HEK293 (cell line): ENCODE results near the gene MMP25.

Source experiments
- CTCF ChIA-PET: fragments of 350-600 bp; formaldehyde crosslinking; extraction: SDS; loops from one replicate; lab custom pipeline; 2021; ENCODE audit warnings: antibody characterized with exemption; lab: Yijun Ruan, JAX
- POLR2A ChIA-PET: fragments of 300-600 bp; formaldehyde crosslinking; extraction: SDS; loops from one replicate; lab custom pipeline; 2020; ENCODE audit warnings: antibody characterized with exemption, inconsistent platforms; lab: Yijun Ruan, JAX
- H3K27ac ChIP-seq: fragments of 200-500 bp; sonication (Bioruptor generic); 2 replicates; pipeline ENCODE4 v1.5.1; 2014; ENCODE audit warnings: low read depth, low read length, control low read depth, inconsistent platforms; ENCODE audit errors: extremely low read depth
- H3K36me3 ChIP-seq, 2 experiments: fragments of 200-500 bp in 1 of 2; sonication (Bioruptor generic) in 1 of 2; 1 replicate in 1 of 2; 2 replicates in 1 of 2; pipeline ENCODE4 v1.5.1; 2014 to 2017; ENCODE audit warnings: inconsistent platforms in 2 of 2, low read length in 2 of 2; ENCODE audit not compliant: control insufficient read depth in 2 of 2, insufficient read depth in 1 of 2
- H3K4me1 ChIP-seq: fragments of 200-500 bp; sonication (Bioruptor generic); 2 replicates; pipeline ENCODE4 v1.5.1; 2014; ENCODE audit warnings: mild to moderate bottlenecking, low read length, inconsistent platforms; ENCODE audit not compliant: control insufficient read depth, insufficient read depth
- H3K4me3 ChIP-seq: 2 replicates; pipeline ENCODE4 v1.5.1; 2011; ENCODE audit warnings: low read depth, mild to moderate bottlenecking, control low read depth, low read length, moderate library complexity
- H3K9me3 ChIP-seq: fragments of 200-500 bp; sonication (Bioruptor generic); 2 replicates; pipeline ENCODE4 v1.5.1; 2014; ENCODE audit warnings: low read depth, low read length, inconsistent platforms; ENCODE audit not compliant: control insufficient read depth, insufficient read depth
- BCL11A ChIP-seq: fragments of 450-650 bp; formaldehyde crosslinking; IDR thresholded peaks from 2 replicates; pipeline ENCODE4 v1.5.1; 2016; ENCODE audit warnings: low read depth, missing biosample characterization, missing genetic modification characterization
- EGR2 ChIP-seq: fragments of 450-650 bp; formaldehyde crosslinking; IDR thresholded peaks from 2 replicates; pipeline ENCODE4 v1.5.1; 2016; ENCODE audit warnings: low read depth, missing biosample characterization, missing genetic modification characterization
- GLIS1 ChIP-seq: fragments of 450-650 bp; formaldehyde crosslinking; IDR thresholded peaks from 2 replicates; pipeline ENCODE4 v1.5.1; 2016; ENCODE audit warnings: missing biosample characterization, missing genetic modification characterization
- GLIS2 ChIP-seq: fragments of 450-650 bp; formaldehyde crosslinking; IDR thresholded peaks from 2 replicates; pipeline ENCODE4 v1.5.1; 2016; ENCODE audit warnings: missing biosample characterization, missing genetic modification characterization
- KLF10 ChIP-seq: fragments of 450-650 bp; IDR thresholded peaks from 2 replicates; pipeline ENCODE4 v1.5.1; 2018; ENCODE audit warnings: missing biosample characterization, mild to moderate bottlenecking, missing genetic modification characterization
- KLF16 ChIP-seq: fragments of 450-650 bp; formaldehyde crosslinking; IDR thresholded peaks from 2 replicates; pipeline ENCODE4 v1.5.1; 2017; ENCODE audit warnings: missing biosample characterization, missing genetic modification characterization
- KLF17 ChIP-seq: fragments of 450-650 bp; formaldehyde crosslinking; IDR thresholded peaks from 2 replicates; pipeline ENCODE4 v1.5.1; 2016; ENCODE audit warnings: missing biosample characterization, missing genetic modification characterization
- KLF7 ChIP-seq: fragments of 450-650 bp; formaldehyde crosslinking; IDR thresholded peaks from 2 replicates; pipeline ENCODE4 v1.5.1; 2016; ENCODE audit warnings: missing biosample characterization, missing genetic modification characterization, borderline replicate concordance
- KLF8 ChIP-seq: fragments of 450-650 bp; formaldehyde crosslinking; IDR thresholded peaks from 2 replicates; pipeline ENCODE4 v1.5.1; 2016; ENCODE audit warnings: missing biosample characterization, missing genetic modification characterization
- MZF1 ChIP-seq: fragments of 450-650 bp; formaldehyde crosslinking; IDR thresholded peaks from 2 replicates; pipeline ENCODE4 v1.5.1; 2017; ENCODE audit warnings: missing biosample characterization, missing genetic modification characterization, borderline replicate concordance
- PATZ1 ChIP-seq: fragments of 450-650 bp; formaldehyde crosslinking; IDR thresholded peaks from 2 replicates; pipeline ENCODE4 v1.5.1; 2016; ENCODE audit warnings: missing biosample characterization, missing genetic modification characterization
- PRDM10 ChIP-seq: fragments of 450-650 bp; formaldehyde crosslinking; IDR thresholded peaks from 2 replicates; pipeline ENCODE4 v1.5.1; 2016; ENCODE audit warnings: missing biosample characterization, missing genetic modification characterization
- SP2 ChIP-seq: fragments of 450-650 bp; formaldehyde crosslinking; IDR thresholded peaks from 2 replicates; pipeline ENCODE4 v1.5.1; 2016; ENCODE audit warnings: missing biosample characterization, missing genetic modification characterization
- ZBTB17 ChIP-seq: fragments of 450-650 bp; formaldehyde crosslinking; IDR thresholded peaks from 2 replicates; pipeline ENCODE4 v1.5.1; 2016; ENCODE audit warnings: missing biosample characterization, missing genetic modification characterization
- ZBTB7A ChIP-seq: fragments of 450-650 bp; formaldehyde crosslinking; IDR thresholded peaks from 2 replicates; pipeline ENCODE4 v1.5.1; 2016; ENCODE audit warnings: low read depth, missing biosample characterization, missing genetic modification characterization
- ZIC2 ChIP-seq: fragments of 450-650 bp; formaldehyde crosslinking; IDR thresholded peaks from 2 replicates; pipeline ENCODE4 v1.5.1; 2016; ENCODE audit warnings: missing biosample characterization, missing genetic modification characterization
- ZNF114 ChIP-seq: fragments of 450-650 bp; formaldehyde crosslinking; IDR thresholded peaks from 2 replicates; pipeline ENCODE4 v1.5.0; 2017; ENCODE audit warnings: missing biosample characterization, missing genetic modification characterization
- ZNF155 ChIP-seq: fragments of 450-650 bp; formaldehyde crosslinking; IDR thresholded peaks from 2 replicates; pipeline ENCODE4 v1.5.1; 2016; ENCODE audit warnings: missing biosample characterization, missing genetic modification characterization
- ZNF19 ChIP-seq: fragments of 450-650 bp; formaldehyde crosslinking; IDR thresholded peaks from 2 replicates; pipeline ENCODE4; 2016; ENCODE audit warnings: missing biosample characterization, missing genetic modification characterization, low read depth
- ZNF2 ChIP-seq: fragments of 450-650 bp; formaldehyde crosslinking; IDR thresholded peaks from 2 replicates; pipeline ENCODE4 v1.5.1; 2016; ENCODE audit warnings: missing biosample characterization, missing genetic modification characterization
- ZNF266 ChIP-seq: fragments of 450-650 bp; formaldehyde crosslinking; IDR thresholded peaks from 2 replicates; pipeline ENCODE4 v1.5.1; 2016; ENCODE audit warnings: missing biosample characterization, missing genetic modification characterization, low read depth
- ZNF366 ChIP-seq: fragments of 450-650 bp; formaldehyde crosslinking; conservative IDR thresholded peaks from 2 replicates; pipeline ENCODE4 v1.5.1; 2016; ENCODE audit warnings: missing biosample characterization, missing genetic modification characterization
- ZNF398 ChIP-seq: fragments of 450-650 bp; formaldehyde crosslinking; IDR thresholded peaks from 2 replicates; pipeline ENCODE4 v1.5.1; 2017; ENCODE audit warnings: missing biosample characterization, missing genetic modification characterization
- ZNF664 ChIP-seq: fragments of 450-650 bp; formaldehyde crosslinking; IDR thresholded peaks from 2 replicates; pipeline ENCODE4 v1.5.1; 2016; ENCODE audit warnings: missing biosample characterization, missing genetic modification characterization
- ZSCAN30 ChIP-seq: fragments of 450-650 bp; IDR thresholded peaks from 2 replicates; pipeline ENCODE4 v1.5.1; 2018; ENCODE audit warnings: missing biosample characterization, mild to moderate bottlenecking, missing genetic modification characterization, moderate library complexity
- ZXDB ChIP-seq: fragments of 450-650 bp; formaldehyde crosslinking; IDR thresholded peaks from 2 replicates; pipeline ENCODE4 v1.5.1; 2016; ENCODE audit warnings: missing biosample characterization, missing genetic modification characterization

MMP25 gene

GRCh38 chr16:3022208-3022683 lies 24.1 kb upstream of the MMP25 start (continued):
- TF ChIP-seq ZSCAN30 (tag by site-specific recombination), result no peak
- peak; percentile 59; the same call in 1 of the 2 replicates for TF ChIP-seq MZF1 (tag by site-specific recombination)
- no peak for TF ChIP-seq ZIC2 (tag by site-specific recombination)
- peak; percentile 68 for TF ChIP-seq ZNF366
- TF ChIP-seq ZNF664 (tag by site-specific recombination), result no peak
- TF ChIP-seq KLF16 (tag by site-specific recombination), result peak; percentile 47
- peak; percentile 67 for TF ChIP-seq KLF8 (tag by site-specific recombination)
- peak; percentile 59; the same call in 1 of the 2 replicates for TF ChIP-seq ZNF398 (tag by site-specific recombination)
- TF ChIP-seq PRDM10 (tag by site-specific recombination), result peak; percentile 86
- no peak for TF ChIP-seq KLF7
- no peak for TF ChIP-seq ZNF155 (tag by site-specific recombination)
- no peak; the same call in 1 of the 2 replicates for TF ChIP-seq KLF17 (tag by site-specific recombination)
- peak; percentile 44; the same call in 1 of the 2 replicates for TF ChIP-seq EGR2 (tag by site-specific recombination)
- peak; percentile 90 for TF ChIP-seq KLF10 (tag by site-specific recombination)
- TF ChIP-seq, all 188 proteins: peak for 23

- H3K4me3 ChIP-seq, result peak overlapping the region; percentile 72
- ChIA-PET POLR2A (interaction anchor here (0.6 to 11.9 kb wide), 14 partner anchors 10 to 488 kb away, joined by 3 to 247 read pairs (median 4); partner anchors contain the start of genes KREMEN2, PAQR4 and PKMYT1), CTCF (interaction anchor here (0.6 to 4.1 kb wide), 6 partner anchors 8 to 1922 kb away, joined by 3 to 41 read pairs (median 3); no protein-coding TSS in a partner anchor)
- H3K27ac ChIP-seq, result peak overlapping the region; percentile 54
- H3K9me3 ChIP-seq, result no peaks in the 10 kb centered on the region
- H3K36me3 ChIP-seq, result peaks cover 0 to 22% of the 10 kb centered on the region in 2 experiments; a peak in 1 of 3 replicates
- H3K4me1 ChIP-seq, result peaks cover 23% of the 10 kb centered on the region
- 0 out of 2 replicates have a peak, but pooled peaks have one; percentile 0 for TF ChIP-seq ZBTB17
- no peak for TF ChIP-seq ZNF2 (tag by site-specific recombination)
- no peak for TF ChIP-seq ZBTB7A (tag by site-specific recombination)
- peak; percentile 52; the same call in 1 of the 2 replicates for TF ChIP-seq BCL11A (tag by site-specific recombination)
- TF ChIP-seq GLIS1 (tag by site-specific recombination), result peak; percentile 80
- TF ChIP-seq ZNF266 (tag by site-specific recombination), result no peak
- peak; percentile 33; the same call in 1 of the 2 replicates for TF ChIP-seq SP2 (tag by site-specific recombination)
- peak; percentile 12; the same call in 1 of the 2 replicates for TF ChIP-seq ZXDB
- no peak for TF ChIP-seq ZNF19 (tag by site-specific recombination)
- TF ChIP-seq GLIS2 (tag by site-specific recombination), result peak; percentile 71
- TF ChIP-seq PATZ1, result 0 out of 2 replicates have a peak, but pooled peaks have one; percentile 32
- TF ChIP-seq ZIC2 (tag by site-specific recombination), result peak; percentile 23
- no peak for TF ChIP-seq ZNF114
Measured at GRCh38 chr16:3022684-3023414, 23.5 kb upstream of the MMP25 start.
